ENCODE measurements around the gene VSIG2.

VSIG2 gene

GRCh38 chr11:124747406-124748099, 4.5 kb downstream of the VSIG2 start:
- no peak for DNase-seq

GRCh38 chr11:124746621-124747243, 5.3 kb downstream of the VSIG2 start:
- peak; percentile 87 for DNase-seq

- DNase-seq, result peak; percentile 46
Observed at GRCh38 chr11:124745835-124746620, 6.0 kb downstream of the VSIG2 start.

GRCh38 chr11:124745270-124745834, 6.7 kb downstream of the VSIG2 start:
- DNase-seq, result no peak

GRCh38 chr11:124743050-124743449, 9.0 kb downstream of the VSIG2 start:
- no peak for DNase-seq

- no peak for DNase-seq
Observed at GRCh38 chr11:124742555-124742954, 9.5 kb downstream of the VSIG2 start.

GRCh38 chr11:124740277-124740882, 11.7 kb downstream of the VSIG2 start:
- peak; percentile 71 for DNase-seq

GRCh38 chr11:124739479-124740276, 12.4 kb downstream of the VSIG2 start, which contains the start of gene NRGN:
TSS of gene NRGN (plus strand) at chr11:124739942. CDS start at chr11:124740085, 143 bp downstream.
- peak; percentile 97 for DNase-seq

- no peak for DNase-seq
Observed at GRCh38 chr11:124738713-124739478, 13.2 kb downstream of the VSIG2 start.

- DNase-seq, result no peak
Observed at GRCh38 chr11:124737638-124738305, 14.3 kb downstream of the VSIG2 start.

GRCh38 chr11:124736736-124737135, 15.3 kb downstream of the VSIG2 start:
- DNase-seq, result peak; percentile 67

GRCh38 chr11:124732230-124732629, 19.8 kb downstream of the VSIG2 start:
- peak; percentile 72 for DNase-seq

- no peak for DNase-seq
Observed at GRCh38 chr11:124729571-124729970, 22.5 kb downstream of the VSIG2 start.

- DNase-seq, result no peak
Observed at GRCh38 chr11:124728134-124728533, 23.9 kb downstream of the VSIG2 start.

- no peak for DNase-seq
Observed at GRCh38 chr11:124727474-124727873, 24.6 kb downstream of the VSIG2 start.

GRCh38 chr11:124725719-124726105, 26.3 kb downstream of the VSIG2 start:
- DNase-seq, result peak; percentile 55

- DNase-seq, result peak; percentile 49
Observed at GRCh38 chr11:124724979-124725718, 26.9 kb downstream of the VSIG2 start.

GRCh38 chr11:124722176-124722575, 29.9 kb downstream of the VSIG2 start:
- DNase-seq, result peak; percentile 19

- no peak for DNase-seq
Observed at GRCh38 chr11:124719534-124719933, 32.5 kb downstream of the VSIG2 start.

- DNase-seq, result no peak
Observed at GRCh38 chr11:124718801-124719200, 33.3 kb downstream of the VSIG2 start.

Measured in hematopoietic multipotent progenitor cell treated with erythropoietin and hydrocortisone succinate and interleukin-3 and kit ligand, for 4 days (in vitro differentiated cells).